ENCODE data around the gene TLCD3A.
"Not testable (repeated sequence)": the region's sequence is repeated elsewhere in the genome, so short reads cannot be mapped to it uniquely, and the experiment has no call there.

GRCh38 chr17:749359-749758 is 17.0 kb downstream of the TLCD3A start:
- TF ChIP-seq, protein P1, sequence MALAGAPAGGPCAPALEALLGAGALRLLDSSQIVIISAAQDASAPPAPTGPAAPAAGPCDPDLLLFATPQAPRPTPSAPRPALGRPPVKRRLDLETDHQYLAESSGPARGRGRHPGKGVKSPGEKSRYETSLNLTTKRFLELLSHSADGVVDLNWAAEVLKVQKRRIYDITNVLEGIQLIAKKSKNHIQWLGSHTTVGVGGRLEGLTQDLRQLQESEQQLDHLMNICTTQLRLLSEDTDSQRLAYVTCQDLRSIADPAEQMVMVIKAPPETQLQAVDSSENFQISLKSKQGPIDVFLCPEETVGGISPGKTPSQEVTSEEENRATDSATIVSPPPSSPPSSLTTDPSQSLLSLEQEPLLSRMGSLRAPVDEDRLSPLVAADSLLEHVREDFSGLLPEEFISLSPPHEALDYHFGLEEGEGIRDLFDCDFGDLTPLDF (CRISPR knock-in tag; IDR thresholded peaks at IDR 0.05): not testable (repeated sequence)
- TF ChIP-seq, protein P2, sequence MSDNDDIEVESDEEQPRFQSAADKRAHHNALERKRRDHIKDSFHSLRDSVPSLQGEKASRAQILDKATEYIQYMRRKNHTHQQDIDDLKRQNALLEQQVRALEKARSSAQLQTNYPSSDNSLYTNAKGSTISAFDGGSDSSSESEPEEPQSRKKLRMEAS (CRISPR knock-in tag; IDR thresholded peaks at IDR 0.05): not testable (repeated sequence)
- TF ChIP-seq CTCF (IDR thresholded peaks at IDR 0.05); NFE2L1 (CRISPR knock-in tag; IDR thresholded peaks at IDR 0.05); IRF2 (CRISPR knock-in tag; IDR thresholded peaks at IDR 0.05; ENCODE audit: borderline replicate concordance, low read depth); MYBL2 (CRISPR knock-in tag; IDR thresholded peaks at IDR 0.05); SP1 (CRISPR knock-in tag; conservative IDR thresholded peaks at IDR 0.05); RELA (CRISPR knock-in tag; IDR thresholded peaks at IDR 0.05; ENCODE audit: borderline replicate concordance): not testable (repeated sequence)

Data from WTC11 (cell line).